Activated naive CD8-positive, alpha-beta T cell treated with anti-CD3 and anti-CD28 coated beads, Interleukin-2, amount 10 ng/mL, durations not matched to agents 7 days and 5 days (primary cell): ENCODE results near the gene SSTR5. TPM values are rescaled to one million over a fixed set of nuclear protein-coding genes. Genes with fewer than 3 reads are reported as not detected.
A peak's percentile ranks its signal among the peaks of the same experiment; 100 is the strongest.

Experiments
- ATAC-seq: fragments of 150-1000 bp; cut with Tn5 transposase; one replicate; pipeline ENCODE4 v1.10.0; 2021; ENCODE audit warnings: low read depth, moderate library complexity
- POLR2A ChIA-PET: fragments of 350-600 bp; sonication (Branson Sonifier 250); formaldehyde crosslinking; loops from one replicate; lab custom pipeline; 2021; ENCODE audit warnings: antibody characterized with exemption; lab: Charles Lee
- DNase-seq: peaks from one replicate; pipeline ENCODE4 v3.0.0; 2021
- H3K27ac Mint-ChIP-seq: one replicate; pipeline ENCODE4 v1.8.0; 2022; ENCODE audit warnings: mild to moderate bottlenecking, mixed read lengths
- H3K27me3 Mint-ChIP-seq: one replicate; pipeline ENCODE4 v1.8.0; 2022; ENCODE audit warnings: mild to moderate bottlenecking, moderate library complexity, mixed read lengths
- H3K36me3 Mint-ChIP-seq: one replicate; pipeline ENCODE4 v1.8.0; 2021; ENCODE audit warnings: mild to moderate bottlenecking, mixed read lengths
- H3K4me1 Mint-ChIP-seq: one replicate; pipeline ENCODE4 v1.8.0; 2021; ENCODE audit warnings: mixed read lengths
- H3K4me3 Mint-ChIP-seq: one replicate; pipeline ENCODE4 v1.8.0; 2022; ENCODE audit warnings: mild to moderate bottlenecking, moderate library complexity, mixed read lengths
- H3K9me3 Mint-ChIP-seq: one replicate; pipeline ENCODE4 v1.8.0; 2021; ENCODE audit warnings: mixed read lengths
- total RNA-seq, 2 experiments: library from RNA; stranded (reverse); gene quantifications; one replicate each; pipeline ENCODE4 v1.2.3, GENCODE V29; 2021

Gene SSTR5
- total RNA-seq, 2 experiments from 2014 or later = not detected

DNA sequence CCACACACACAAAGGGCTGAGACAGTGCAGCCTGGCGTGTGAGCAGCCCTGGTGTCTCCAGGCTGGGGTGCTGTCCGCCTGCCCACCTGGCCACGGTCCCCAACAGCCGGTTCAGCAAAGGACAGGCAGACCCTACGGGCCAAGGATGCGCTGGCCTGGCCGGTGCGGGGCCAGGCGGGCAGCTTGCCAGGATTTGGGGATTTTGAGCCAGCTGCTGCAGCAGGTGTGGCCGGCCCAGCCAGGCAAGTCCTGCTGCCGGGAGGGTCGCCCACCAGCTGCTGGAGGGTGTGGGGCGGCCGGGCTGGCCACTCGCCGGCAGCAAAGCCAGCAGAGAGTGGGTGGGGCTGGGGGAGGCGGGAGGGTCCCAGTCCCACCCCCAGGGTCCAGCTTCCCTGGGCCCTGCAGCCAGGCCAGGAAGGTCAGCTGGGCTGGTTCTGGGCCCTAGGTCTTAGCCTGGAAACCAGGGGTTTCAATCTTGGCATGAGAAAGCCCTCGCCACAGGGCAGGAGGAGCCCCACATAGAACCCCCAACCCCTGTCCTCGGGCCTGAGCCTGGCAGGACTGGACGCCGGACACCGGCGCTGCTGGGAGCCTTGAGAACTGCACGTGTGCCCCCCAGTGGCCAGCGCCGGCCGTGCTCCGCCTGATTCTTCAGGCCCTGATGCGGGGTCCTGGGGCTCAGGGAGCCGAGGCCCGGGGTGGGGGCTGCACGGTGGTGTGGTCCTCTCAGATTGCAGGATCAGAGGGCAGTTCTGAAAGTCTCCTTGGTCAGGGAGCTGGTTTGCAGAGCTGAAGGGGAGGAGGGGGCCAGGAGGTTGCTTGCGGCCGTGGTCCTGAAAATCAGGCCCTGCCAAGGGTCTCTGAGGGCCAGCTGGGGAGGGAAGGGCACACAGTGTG is 17.6 kb upstream of the SSTR5 start:
- no peak overlapping the region for H3K27ac Mint-ChIP-seq
- H3K4me1 Mint-ChIP-seq = no peaks in the 10 kb centered on the region
- no peak for ATAC-seq
- H3K27me3 Mint-ChIP-seq = peaks cover 3% of the 10 kb centered on the region
- peaks cover 3% of the 10 kb centered on the region for H3K36me3 Mint-ChIP-seq
- DNase-seq = peak; percentile 55
- peaks cover 5% of the 10 kb centered on the region for H3K9me3 Mint-ChIP-seq
- no peak overlapping the region for H3K4me3 Mint-ChIP-seq
- POLR2A ChIA-PET = no interaction called here

DNA sequence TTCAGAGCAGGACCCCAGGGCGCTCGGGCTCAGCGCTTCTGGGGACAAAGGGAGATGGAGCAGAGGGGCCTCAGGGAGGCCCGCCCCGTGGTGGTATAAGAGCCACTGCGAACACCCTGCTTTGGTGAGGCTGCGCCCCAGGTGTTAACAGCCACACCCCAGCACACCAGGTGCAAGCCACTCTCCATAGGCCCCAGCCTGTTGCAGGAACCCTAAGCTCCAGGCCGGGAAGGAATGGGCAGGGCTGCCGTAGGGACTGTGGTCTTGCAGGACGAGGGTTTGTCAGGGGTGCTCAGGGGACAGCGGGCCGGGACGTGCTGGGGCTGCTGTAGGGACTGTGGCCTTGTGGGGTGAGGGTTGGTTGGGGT is 17.0 kb upstream of the SSTR5 start:
- Mint-ChIP-seq H3K4me1 (no peaks in the 10 kb centered on the region), H3K27me3 (peaks cover 3% of the 10 kb centered on the region)
- POLR2A ChIA-PET = no interaction called here

DNA sequence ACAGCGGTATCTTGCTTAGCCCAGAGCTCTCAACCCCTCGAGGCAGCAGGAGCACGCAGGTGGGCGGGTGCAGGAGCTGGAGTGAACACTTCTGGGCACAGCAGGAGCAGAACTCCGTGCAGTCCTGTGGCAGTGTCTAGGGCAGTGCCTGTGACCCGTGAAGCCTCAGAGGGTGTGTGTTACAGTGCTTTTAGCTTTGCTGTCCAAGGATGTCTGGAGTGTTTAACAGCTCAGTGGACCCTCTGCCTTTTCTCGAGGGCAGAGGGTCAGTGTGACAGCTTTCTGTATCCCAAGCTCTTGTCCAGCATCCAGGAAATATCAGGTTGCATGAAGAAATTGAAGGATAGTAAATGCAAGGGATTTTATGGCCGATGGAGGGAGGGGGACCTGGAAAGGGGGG is 16.4 kb upstream of the SSTR5 start:
- Mint-ChIP-seq H3K27me3 (peaks cover 3% of the 10 kb centered on the region), H3K27ac (no peak overlapping the region), H3K36me3 (peaks cover 3% of the 10 kb centered on the region), H3K9me3 (peaks cover 5% of the 10 kb centered on the region), H3K4me1 (no peaks in the 10 kb centered on the region), H3K4me3 (no peak overlapping the region)
- ATAC-seq = no peak
- DNase-seq = no peak
- POLR2A ChIA-PET = no interaction called here

More for the DNA sequence above, 17.0 kb upstream of the SSTR5 start:
- Mint-ChIP-seq H3K9me3 (peaks cover 5% of the 10 kb centered on the region), H3K36me3 (peaks cover 3% of the 10 kb centered on the region), H3K4me3 (no peak overlapping the region), H3K27ac (no peak overlapping the region)
- no peak for ATAC-seq
- DNase-seq = no peak

DNA sequence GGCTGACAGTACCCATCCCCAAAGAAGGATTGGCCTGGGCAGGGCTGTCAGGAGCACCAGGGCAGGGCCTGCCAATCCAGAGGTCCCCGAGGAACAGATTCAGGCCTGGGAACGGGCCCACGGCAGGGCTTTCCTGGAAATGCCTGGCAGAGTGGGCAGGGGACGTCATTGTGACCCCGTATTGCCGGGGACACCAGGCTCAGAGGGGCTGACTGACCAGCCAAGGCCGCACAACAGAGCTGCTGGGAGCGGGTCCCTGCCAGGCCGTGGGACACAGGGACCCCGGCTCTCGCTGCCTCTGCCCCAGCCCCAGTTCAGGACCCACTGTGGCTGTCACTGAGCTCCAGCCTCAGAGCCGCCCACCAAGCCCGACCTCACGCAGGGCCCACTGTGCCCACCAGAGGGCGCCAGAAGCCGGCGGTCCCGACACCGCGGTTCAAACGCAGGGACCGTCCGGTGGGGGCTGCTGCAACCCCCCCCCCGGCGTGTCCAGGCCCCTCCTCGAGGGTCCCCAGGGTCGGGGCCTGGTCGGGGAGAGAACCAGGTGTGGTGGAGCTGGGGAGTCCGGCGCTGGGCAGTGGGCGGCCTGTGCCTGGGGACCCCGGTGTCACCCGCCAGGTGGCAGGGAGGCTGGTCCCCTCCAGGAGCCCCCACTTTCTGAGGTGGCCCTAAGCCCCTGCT is 15.2 kb upstream of the SSTR5 start:
- ATAC-seq = peak; percentile 40
- Mint-ChIP-seq H3K27me3 (peaks cover 3% of the 10 kb centered on the region), H3K27ac (no peak overlapping the region), H3K36me3 (peaks cover 3% of the 10 kb centered on the region), H3K4me3 (no peak overlapping the region), H3K4me1 (no peaks in the 10 kb centered on the region), H3K9me3 (peaks cover 5% of the 10 kb centered on the region)
- DNase-seq = peak; percentile 77
- POLR2A ChIA-PET = interaction anchor here (0.7 kb wide), 1 partner anchor 347 kb away, joined by 3 read pairs; no protein-coding TSS in a partner anchor

DNA sequence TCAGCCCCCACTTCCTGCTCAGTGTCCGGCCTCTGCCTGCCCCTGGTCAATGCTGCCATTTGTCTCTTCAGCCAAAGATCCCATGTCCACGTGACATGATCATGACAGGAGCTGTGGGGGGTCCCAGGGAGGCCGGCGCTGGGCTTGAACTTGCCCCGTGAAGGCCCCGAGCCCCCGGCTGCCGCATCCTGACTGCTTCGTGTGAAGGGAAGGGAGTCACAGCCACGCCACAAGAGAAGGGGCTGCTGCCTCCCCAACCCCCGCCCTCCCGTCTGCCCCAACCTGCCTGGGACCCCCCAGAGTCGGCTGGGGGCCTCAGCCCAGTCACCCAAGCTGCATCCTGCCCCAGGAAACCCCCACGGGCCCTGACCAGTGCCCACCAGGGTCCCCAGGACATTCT is 14.3 kb upstream of the SSTR5 start:
- Mint-ChIP-seq H3K36me3 (peaks cover 3% of the 10 kb centered on the region), H3K27me3 (peaks cover 3% of the 10 kb centered on the region), H3K4me1 (no peaks in the 10 kb centered on the region), H3K9me3 (peaks cover 5% of the 10 kb centered on the region), H3K27ac (no peak overlapping the region), H3K4me3 (no peak overlapping the region)
- ATAC-seq (no peak), DNase-seq (no peak)
- POLR2A ChIA-PET = no interaction called here

DNA sequence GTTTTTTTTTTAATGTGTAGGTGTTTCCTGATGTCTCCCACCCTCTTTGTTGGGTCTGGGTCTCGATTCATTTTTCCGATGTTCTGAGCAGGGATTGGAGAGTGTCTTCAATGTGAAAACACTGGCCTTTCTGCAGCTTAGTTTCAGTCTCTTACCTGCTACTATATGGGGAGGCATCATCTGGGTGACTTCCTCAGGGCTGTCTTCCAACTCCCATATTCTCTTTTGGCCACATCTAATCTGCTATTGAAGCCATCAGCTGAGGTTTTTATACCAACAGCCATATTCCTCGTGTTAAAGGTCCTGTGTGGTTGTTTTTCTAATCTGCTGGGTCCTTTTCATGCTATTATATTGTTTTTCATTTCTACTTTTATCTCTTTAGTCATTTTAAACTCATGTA is 13.2 kb upstream of the SSTR5 start:
- ATAC-seq (no peak), DNase-seq (no peak)
- H3K4me1 Mint-ChIP-seq = no peaks in the 10 kb centered on the region
- no peak overlapping the region for H3K4me3 Mint-ChIP-seq
- H3K9me3 Mint-ChIP-seq = peaks cover 5% of the 10 kb centered on the region
- peaks cover 3% of the 10 kb centered on the region for H3K27me3 Mint-ChIP-seq
- peaks cover 3% of the 10 kb centered on the region for H3K36me3 Mint-ChIP-seq
- POLR2A ChIA-PET = no interaction called here
- H3K27ac Mint-ChIP-seq = no peak overlapping the region

DNA sequence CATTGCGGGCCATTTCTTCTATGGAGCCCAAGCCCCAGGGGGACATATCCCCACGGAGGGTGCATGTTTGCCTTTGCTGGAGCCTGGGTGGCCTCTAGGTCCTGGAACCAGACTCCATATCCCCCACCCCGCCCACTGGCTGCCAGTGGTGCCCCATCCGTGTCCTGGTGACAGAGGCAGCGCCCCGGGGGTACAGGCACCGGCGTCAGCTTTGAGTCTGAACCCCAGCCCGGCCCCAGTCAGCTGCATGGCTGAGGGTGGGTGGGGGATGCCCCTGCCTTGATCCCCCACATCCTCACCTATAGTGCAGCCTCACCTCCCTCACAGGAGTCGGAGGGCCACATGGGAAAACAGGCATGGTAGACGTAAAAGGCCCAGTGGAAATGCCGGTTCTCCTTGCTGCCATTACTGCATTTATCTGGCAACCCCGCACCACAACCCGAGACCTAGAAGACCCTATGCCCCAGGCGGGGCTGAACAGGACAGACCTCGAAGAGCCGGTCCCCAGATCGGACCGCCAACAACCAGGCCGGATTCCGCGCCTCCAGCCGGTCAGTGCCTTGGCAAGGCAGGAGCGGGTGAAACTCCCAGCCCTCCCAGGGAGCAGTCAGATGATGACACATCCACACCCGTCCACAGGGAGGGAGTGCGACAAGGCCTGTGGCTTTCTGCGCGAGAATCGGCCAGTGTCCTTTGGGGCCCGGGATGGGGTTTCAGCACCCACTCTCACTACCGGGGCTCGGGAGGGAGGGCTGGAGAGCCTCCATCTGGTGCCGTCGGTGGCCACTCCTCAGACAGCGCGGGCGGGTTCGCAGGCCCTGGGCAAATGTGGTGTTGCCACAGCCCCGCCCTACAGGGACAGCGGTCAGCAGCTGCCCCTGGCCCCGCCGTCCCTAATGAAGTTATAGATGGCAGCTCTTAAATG is 11.9 kb upstream of the SSTR5 start:
- Mint-ChIP-seq H3K36me3 (peaks cover 3% of the 10 kb centered on the region), H3K9me3 (peaks cover 5% of the 10 kb centered on the region), H3K4me3 (no peak overlapping the region), H3K27ac (no peak overlapping the region), H3K4me1 (no peaks in the 10 kb centered on the region), H3K27me3 (peaks cover 12% of the 10 kb centered on the region)
- DNase-seq (no peak), ATAC-seq (no peak)
- POLR2A ChIA-PET = no interaction called here

DNA sequence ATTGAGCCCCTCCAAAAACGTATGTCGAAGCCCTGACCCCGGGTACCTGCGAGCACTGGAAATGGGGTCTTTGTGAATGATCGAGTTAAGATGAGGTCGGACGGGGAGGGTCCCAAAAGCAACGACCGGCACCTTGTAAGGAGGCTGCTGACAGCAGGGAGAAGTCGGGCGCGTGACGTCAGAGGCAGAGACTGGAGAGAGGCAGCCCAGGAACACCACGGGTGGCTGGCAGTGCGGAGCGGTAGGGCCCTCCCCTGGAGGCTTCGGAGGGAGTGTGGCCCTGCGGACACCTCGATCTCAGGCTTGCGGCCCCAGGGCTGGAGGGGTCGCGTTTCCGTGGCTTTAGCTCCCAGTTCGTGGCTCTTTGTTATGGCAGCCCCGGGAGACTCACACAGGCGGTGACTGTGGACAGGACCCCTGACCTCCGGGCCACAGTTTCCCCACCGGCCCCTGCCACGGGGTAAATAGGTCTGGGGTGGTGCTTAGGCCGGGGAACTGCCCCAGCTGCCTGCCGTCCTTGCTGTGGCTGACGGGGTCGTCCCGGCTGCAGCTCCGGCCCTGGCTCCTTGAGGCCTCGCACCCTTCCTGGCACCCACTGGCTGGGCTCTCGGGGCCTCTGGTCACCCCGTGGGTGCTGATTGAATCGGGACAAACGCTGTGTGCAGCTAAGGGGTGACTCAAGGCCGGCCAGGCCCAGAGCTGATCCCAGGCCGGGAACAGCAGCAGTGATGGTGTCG is 10.6 kb upstream of the SSTR5 start:
- peaks cover 3% of the 10 kb centered on the region for H3K36me3 Mint-ChIP-seq
- peaks cover 5% of the 10 kb centered on the region for H3K9me3 Mint-ChIP-seq
- POLR2A ChIA-PET = no interaction called here
- DNase-seq (no peak), ATAC-seq (no peak)
- H3K27me3 Mint-ChIP-seq = peaks cover 21% of the 10 kb centered on the region
- H3K4me3 Mint-ChIP-seq = no peak overlapping the region
- H3K4me1 Mint-ChIP-seq = no peaks in the 10 kb centered on the region
- no peak overlapping the region for H3K27ac Mint-ChIP-seq

DNA sequence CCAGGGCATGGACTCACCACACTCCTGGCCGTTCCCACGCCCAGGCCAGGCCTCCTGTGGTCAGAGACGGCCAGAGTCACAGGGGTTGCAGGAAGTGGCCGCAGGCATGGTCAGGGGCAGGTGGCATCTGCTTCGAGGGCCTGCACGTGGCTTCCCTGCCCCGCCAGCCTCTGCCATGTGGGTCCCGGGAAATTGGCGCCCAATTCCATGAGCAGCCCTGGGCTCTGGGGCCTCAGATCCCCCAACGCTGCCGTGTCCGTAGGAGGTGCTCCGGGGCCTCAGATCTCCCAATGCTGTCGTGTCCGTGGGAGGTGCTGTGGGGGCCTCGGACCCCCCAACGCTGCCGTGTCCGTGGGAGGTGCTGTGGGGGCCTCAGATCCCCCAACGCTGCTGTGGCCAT is 9.7 kb upstream of the SSTR5 start:
- DNase-seq (no peak), ATAC-seq (no peak)
- H3K4me1 Mint-ChIP-seq = peaks cover 4% of the 10 kb centered on the region
- POLR2A ChIA-PET = no interaction called here
- H3K9me3 Mint-ChIP-seq = peaks cover 9% of the 10 kb centered on the region
- no peak overlapping the region for H3K4me3 Mint-ChIP-seq
- peaks cover 27% of the 10 kb centered on the region for H3K27me3 Mint-ChIP-seq
- H3K27ac Mint-ChIP-seq = no peak overlapping the region
- H3K36me3 Mint-ChIP-seq = peaks cover 3% of the 10 kb centered on the region

DNA sequence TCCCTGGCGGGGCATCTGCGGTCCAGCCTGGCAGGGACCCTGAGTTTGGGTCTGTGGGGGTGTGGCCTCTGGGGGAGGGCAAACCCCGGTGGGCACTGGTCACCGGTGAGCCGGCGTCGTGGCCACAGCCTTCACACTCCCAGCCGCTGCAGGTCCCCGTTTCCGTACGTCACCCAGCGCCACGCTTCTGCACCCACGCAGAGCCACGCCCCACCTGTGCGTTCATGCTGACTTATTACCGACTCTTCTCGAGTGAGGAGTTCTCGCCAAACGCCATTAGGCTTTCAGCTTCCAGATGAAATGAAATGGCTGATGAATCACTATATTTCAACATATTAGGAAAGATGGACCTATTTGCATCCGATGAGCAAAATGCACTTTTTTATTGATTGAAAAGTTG is 8.8 kb upstream of the SSTR5 start:
- no peak for ATAC-seq
- no peak overlapping the region for H3K4me3 Mint-ChIP-seq
- peaks cover 27% of the 10 kb centered on the region for H3K27me3 Mint-ChIP-seq
- no peak overlapping the region for H3K27ac Mint-ChIP-seq
- peaks cover 3% of the 10 kb centered on the region for H3K36me3 Mint-ChIP-seq
- H3K9me3 Mint-ChIP-seq = peaks cover 9% of the 10 kb centered on the region
- POLR2A ChIA-PET = no interaction called here
- peaks cover 4% of the 10 kb centered on the region for H3K4me1 Mint-ChIP-seq
- no peak for DNase-seq

DNA sequence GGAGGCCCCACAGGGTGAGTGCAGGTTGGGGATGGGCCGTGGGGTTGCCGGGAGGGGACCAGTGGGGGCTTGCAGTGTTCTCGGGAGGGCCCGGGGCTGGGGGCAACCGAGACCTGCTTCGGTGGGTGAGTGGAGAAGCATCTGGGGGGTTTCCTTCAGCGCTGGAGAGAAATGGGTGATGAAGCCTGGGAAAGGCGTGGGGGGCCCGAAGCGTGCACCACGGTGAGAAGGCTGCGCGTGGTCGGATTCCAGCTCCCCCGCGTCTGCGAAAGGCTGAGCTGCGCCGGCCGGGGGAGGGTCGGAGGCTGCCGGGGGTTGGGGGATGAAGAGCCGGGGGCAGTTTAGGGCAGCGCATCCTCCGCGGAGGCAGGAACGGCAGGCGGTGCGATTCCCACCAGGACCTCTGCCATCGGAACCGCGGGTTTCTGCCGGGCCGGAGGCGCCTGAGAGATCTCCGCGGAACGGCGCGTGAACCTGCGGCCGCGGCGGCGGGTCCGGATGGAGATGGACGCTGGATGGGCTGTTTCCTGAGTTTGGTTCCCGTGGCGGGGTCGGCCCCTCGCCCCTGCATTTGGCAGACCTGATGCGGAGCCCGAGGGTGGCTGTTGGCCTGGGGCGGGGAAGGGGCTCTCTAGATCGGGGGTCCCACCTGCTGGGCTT is 6.9 kb upstream of the SSTR5 start:
- Mint-ChIP-seq H3K27ac (no peak overlapping the region), H3K27me3 (peaks cover 29% of the 10 kb centered on the region), H3K4me1 (peaks cover 4% of the 10 kb centered on the region), H3K4me3 (no peak overlapping the region), H3K36me3 (no peaks in the 10 kb centered on the region), H3K9me3 (peaks cover 4% of the 10 kb centered on the region)
- POLR2A ChIA-PET = no interaction called here
- DNase-seq (no peak), ATAC-seq (no peak)

DNA sequence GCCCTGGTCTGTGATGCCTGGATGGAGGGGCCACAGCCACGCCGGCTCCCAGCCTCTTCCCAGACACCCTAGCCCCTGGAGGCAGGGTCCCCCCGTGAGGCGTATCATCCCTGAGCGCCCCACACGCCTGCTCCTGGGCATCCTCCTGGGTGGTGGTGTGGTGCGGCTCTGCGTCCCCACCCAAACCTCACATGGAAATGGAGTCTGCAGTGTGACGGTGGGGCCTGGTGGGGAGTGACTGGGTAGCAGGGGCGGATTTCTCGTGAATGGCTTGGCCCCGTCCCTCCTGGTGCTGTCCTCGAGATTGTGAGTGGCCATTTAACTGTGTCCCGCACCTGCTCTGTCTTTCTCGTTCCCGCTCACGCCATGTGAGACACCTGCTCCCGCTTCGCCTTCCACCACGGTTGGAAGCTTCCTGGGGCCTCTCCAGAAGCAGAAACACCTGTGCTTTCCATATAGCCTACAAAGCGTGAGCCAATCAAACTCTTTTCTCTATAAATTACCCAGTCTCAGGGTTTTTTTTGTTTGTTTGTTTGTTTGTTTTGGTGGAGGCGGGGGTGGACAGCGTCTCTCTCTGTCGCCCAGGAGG is 5.9 kb upstream of the SSTR5 start:
- Mint-ChIP-seq H3K27me3 (peaks cover 34% of the 10 kb centered on the region), H3K9me3 (peaks cover 4% of the 10 kb centered on the region), H3K36me3 (no peaks in the 10 kb centered on the region), H3K27ac (no peak overlapping the region), H3K4me1 (peaks cover 4% of the 10 kb centered on the region), H3K4me3 (no peak overlapping the region)
- ATAC-seq = no peak
- POLR2A ChIA-PET = no interaction called here
- no peak for DNase-seq
